ENCODE results near the gene BRPF3.

The BRPF3 gene

GRCh38 chr6:36232172-36232571 lies 35.6 kb downstream of the BRPF3 start:
- DNase-seq (ENCODE audit: low spot score), result no peak

- no peak for DNase-seq (ENCODE audit: low spot score)
These were observed 38.8 kb downstream of the BRPF3 start for GRCh38 chr6:36235309-36235708.

GRCh38 chr6:36235862-36236261 lies 39.3 kb downstream of the BRPF3 start:
- DNase-seq (ENCODE audit: low spot score), result no peak

DNA sequence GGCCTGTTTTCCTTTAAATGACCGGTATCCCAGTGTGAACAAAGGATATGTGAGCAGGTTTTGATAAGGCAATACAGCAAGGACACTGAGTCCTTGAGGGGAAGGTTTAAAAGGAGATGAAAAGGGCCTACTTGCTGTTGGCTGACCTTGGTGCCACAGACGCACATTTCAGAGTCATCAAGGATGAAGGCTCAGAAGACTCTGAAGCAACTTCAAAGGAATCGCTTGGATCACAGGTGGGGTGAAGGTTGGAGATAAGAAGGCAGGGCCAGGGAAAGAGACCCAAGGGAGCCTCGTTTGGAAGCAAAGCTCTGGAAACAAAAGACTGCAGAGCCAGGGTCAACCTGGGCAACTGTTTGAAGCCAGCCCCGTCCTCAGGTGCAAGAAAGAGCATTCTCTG lies 43.2 kb downstream of the BRPF3 start:
- no peak for DNase-seq (ENCODE audit: low spot score)

DNA sequence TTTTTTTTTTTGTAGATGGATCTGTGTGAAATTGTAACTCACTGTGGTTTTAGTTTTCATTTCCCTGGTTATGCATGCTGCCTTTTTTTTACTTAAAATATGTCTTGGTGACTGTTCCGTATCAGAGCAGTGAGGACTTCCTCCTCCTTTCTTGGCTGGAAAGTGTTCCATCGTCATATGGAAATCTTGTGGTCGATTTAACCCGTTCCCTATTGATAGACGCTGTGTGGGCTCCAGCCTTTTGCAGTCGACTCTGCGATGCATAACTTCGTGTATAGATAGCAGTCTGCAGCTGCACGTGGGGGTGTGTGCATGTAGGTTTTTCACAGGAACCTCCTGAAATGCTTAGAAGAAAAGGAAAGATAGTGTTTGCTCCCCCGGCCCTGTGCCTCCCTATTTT lies 45.2 kb downstream of the BRPF3 start:
- no peak for DNase-seq (ENCODE audit: low spot score)

GRCh38 chr6:36242161-36242560 lies 45.6 kb downstream of the BRPF3 start:
- no peak for DNase-seq (ENCODE audit: low spot score)

DNA sequence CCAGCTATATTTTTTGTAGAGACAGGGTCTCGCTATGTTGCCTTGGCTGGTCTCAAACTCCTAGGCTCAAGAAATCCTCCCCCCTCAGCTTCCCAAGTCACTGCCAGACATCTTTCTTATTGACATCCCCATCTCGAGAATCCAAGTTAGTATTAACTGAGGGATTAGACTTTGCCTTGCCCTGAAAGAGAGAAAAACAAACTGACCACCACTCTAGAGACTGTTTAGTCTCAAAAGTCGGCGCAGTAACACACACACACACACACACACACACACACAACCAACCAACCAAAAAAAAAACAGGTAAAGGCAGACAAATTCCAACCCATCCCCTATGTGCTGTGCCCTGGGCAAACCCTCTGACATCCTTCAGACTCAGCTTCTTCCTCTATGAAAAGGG lies 46.1 kb downstream of the BRPF3 start:
- DNase-seq (ENCODE audit: low spot score), result no peak

- no peak for DNase-seq (ENCODE audit: low spot score)
These were observed 47.1 kb downstream of the BRPF3 start for GRCh38 chr6:36243562-36244212.

- DNase-seq (ENCODE audit: low spot score), result no peak
These were observed 48.2 kb downstream of the BRPF3 start for GRCh38 chr6:36244641-36245280.

DNA sequence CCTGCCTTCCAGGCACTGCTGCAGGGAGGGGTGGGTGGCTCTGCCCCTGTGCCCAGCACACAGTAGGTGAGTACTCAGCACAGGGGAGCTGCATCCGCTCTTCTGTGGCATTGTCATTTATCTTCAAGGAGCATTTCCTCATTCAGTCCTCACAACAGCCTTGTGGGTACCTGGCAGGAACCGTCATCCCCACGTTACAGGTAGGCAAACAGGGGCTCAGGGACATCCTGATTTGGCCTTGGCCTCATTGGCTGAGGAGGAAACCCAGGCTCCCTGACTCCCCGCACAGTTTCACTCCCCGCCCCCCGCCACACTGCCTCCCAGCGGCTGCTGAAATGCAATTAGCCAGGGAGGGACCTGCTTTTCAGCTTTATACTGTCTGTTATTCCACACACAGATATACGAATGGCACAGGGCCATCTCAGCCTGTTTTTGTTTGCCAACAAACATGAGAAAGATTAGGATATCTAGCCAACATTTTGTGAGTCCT lies 49.1 kb downstream of the BRPF3 start:
- DNase-seq (ENCODE audit: low spot score), result no peak

DNA sequence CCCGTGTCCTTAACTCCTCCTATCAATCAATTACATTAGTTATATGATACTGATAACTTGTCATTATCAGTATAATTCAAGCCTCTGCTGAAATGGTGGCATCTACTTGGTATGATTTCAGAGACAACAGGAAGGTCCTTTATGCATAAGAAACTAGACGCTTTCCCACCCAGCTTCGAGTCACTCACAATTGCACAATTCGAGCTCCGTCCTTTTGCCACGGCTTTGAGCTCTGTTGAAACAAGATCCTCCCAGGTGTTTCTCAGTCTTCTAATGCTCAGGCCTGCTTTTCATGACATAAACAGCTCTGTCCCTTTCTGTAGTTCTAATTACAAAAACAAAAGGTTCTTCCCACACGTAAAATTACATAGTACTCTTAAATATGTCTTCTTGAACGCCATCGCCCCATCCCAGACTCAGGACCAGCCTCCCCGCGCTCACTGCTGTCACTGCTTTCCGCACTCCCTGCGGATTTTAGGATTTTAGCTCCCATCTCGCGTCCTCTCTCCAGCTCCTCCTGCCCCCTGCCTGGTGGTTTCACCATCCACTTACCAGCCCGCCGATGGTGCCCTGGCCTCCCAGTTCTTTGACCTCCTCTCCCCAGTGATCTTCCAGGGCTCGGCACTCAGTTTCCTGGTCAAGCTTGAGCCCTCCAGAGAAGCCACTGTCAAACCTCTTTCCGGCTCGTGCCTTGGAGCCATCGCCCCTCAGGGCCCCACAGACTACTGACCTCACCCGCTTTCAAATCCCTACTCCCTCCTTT lies 50.1 kb downstream of the BRPF3 start:
- DNase-seq (ENCODE audit: low spot score), result no peak

- DNase-seq (ENCODE audit: low spot score), result no peak
These were observed 51.1 kb downstream of the BRPF3 start for GRCh38 chr6:36247693-36248092.

GRCh38 chr6:36248980-36249379 lies 52.4 kb downstream of the BRPF3 start:
- peak; percentile 58 for DNase-seq (ENCODE audit: low spot score)

DNA sequence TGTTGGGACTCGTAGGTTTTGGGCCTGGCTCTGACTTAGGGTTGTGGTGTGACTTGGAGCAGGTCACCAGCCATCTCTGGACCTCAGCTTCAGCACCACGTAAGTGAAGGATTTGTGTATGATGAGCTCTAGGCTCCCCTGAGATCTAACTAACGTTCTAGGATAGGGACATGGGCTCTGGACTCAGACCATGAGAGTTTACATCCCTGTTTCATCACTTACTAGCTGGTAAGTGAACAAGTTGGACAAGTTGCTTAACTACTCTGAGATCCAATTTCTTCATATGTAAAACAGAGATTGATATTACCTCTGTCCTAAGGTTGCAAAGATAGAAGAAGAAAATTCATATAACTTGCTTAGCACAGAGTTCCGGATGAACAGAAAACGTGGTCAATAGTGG lies 53.0 kb downstream of the BRPF3 start:
- no peak for DNase-seq (ENCODE audit: low spot score)

- no peak for DNase-seq (ENCODE audit: low spot score)
These were observed 55.5 kb downstream of the BRPF3 start for GRCh38 chr6:36252005-36252404.

DNA sequence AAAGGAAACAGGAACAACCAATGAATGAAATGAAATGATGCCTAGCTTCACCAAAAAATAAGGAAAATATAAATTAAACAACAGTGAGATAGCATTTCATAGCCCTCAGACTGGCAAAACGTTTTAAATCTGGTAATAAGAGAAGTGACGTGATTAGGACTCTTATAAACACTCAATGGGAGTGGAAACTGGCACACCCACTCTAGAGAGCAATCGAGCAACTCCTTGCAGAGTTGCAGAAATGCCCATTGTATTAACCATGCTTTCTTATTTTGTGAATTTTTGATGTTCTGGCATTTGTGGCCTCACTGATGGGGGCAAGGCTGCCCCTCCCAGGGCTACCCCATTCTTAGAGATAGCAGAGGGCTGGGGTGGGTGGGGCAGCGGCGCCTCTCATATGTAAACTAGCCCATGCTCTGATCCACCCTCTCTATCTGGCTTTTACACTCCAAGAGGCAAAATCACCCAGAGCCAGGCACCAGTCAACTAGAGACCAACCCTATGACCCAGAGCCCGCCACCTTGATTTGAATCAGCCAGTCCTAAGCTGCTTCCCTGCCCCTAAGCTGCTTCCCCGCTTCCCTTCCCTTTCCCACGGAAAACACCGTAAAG lies 67.0 kb downstream of the BRPF3 start:
- DNase-seq (ENCODE audit: low spot score), result no peak

DNA sequence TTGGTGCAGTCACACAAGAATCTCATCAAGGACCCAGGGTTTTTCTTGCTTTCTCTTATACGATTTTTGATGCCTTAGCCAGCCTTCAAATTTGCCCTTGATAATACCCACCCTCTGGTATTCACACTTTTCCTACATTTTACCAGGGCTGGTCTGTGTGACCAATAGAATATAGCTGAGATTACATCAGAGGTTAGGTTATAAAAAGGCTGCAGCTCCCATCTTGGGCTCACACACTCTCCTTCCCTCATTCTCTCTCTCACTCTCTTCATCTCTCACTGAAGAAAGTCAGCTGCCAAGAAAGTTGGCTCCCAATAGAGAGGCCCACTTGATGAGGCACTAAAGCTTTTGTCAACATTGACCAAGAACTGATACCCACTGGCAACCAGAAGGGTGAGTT lies 69.2 kb downstream of the BRPF3 start:
- no peak for DNase-seq (ENCODE audit: low spot score)

DNA sequence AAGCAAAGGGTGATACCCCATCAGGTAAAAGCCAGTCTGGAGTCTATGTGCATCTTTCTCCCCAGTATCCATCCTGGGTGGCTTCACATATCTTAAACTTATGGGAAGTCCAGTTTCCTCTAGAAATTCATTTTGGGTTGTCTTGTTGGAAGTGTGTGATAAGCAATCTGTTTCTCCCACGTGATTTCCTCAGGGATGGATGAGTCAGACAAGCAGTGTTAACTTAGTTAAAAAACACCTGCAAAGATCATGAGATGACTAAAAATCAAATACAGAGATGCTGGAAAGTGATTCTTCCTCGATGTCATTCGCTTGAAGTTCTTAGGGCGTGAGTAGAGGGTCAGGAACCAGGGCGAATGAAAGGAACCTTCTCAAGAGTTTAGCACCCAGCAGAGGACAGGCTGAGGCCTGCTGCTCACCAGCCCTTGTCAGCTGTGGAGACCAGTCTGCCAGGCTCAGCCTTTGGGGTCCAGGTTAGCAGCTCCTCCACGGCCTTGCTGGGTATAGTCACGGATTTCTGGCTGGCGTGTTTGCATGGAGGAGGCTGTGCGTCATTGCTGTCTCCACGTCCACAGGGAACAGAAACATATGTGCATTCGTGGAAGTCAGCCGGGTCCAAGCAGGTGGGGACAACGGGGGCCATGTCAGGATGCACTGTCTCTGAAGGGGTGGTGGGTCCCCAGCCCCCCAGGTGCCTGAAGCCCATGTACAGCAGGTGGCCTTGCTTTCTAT lies 70.5 kb downstream of the BRPF3 start:
- no peak for DNase-seq (ENCODE audit: low spot score)

DNA sequence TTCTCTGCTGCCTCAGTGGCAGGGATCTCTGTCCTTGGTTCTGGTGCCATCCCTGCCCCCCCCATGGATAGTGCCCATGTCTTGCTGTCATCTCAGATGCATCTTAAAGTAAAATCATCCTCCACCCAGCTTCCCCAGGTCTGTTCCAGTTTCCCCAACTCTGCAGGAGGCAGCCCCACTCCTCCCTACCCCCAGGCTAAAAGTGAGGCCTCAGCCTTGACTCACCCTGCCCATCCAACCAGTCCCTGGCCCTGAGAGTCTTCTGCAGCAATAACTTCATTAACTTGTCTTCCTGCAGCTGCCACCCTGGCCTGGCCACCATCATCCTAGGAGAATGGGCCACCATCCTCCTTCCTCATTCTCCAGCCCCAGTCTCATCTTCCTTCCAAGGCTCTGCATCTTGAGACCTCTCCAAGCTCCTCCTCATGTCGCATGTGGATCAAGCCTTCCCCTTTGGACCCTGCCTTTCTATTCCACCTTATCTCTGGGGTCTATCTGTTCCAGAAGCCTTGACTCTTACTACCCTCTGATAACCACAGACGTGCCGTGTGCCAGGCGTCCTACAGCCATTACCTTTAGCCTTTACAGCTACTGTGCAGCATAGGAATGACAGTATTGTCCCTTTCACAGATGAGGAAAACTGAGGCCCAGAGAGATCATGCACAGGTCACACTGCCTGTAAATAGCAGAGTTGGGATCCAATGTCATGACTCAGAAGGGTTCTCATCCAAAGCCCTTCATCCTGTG lies 71.4 kb downstream of the BRPF3 start:
- DNase-seq (ENCODE audit: low spot score), result no peak

- DNase-seq (ENCODE audit: low spot score), result no peak
These were observed 72.1 kb downstream of the BRPF3 start for GRCh38 chr6:36268478-36269275.
